HG03175 (cell line): ENCODE data around the gene KRIT1.
A peak's percentile ranks its signal among the peaks of the same experiment; 100 is the strongest.
"Not testable (repeated sequence)": the region's sequence is repeated elsewhere in the genome, so short reads cannot be mapped to it uniquely, and the experiment has no call there.

Experiments used
- ATAC-seq: cut with Tn5 transposase; IDR thresholded peaks from one replicate; pipeline ENCODE4 v1.9.1; 2021; ENCODE audit warnings: mild to moderate bottlenecking, moderate library complexity; ENCODE audit not compliant: unreplicated experiment

KRIT1 gene

GRCh38 chr7:92250603-92251002, 4.9 kb upstream of the KRIT1 start:
- ATAC-seq: no peak

GRCh38 chr7:92246360-92247101, 817 bp upstream of the KRIT1 start:
- peak; percentile 34 for ATAC-seq

- ATAC-seq: peak; percentile 6
Observed at GRCh38 chr7:92244808-92245486, 767 bp downstream of the KRIT1 start.

GRCh38 chr7:92242972-92243371, 2.7 kb downstream of the KRIT1 start:
- ATAC-seq: no peak

GRCh38 chr7:92230547-92230946, 15.2 kb downstream of the KRIT1 start:
- ATAC-seq: no peak

GRCh38 chr7:92228742-92229141, 17.0 kb downstream of the KRIT1 start:
- no peak for ATAC-seq

GRCh38 chr7:92228100-92228499, 17.6 kb downstream of the KRIT1 start:
- no peak for ATAC-seq

- ATAC-seq: no peak
Observed at GRCh38 chr7:92226981-92227380, 18.7 kb downstream of the KRIT1 start.

GRCh38 chr7:92221766-92222165, 23.9 kb downstream of the KRIT1 start:
- ATAC-seq: no peak

- no peak for ATAC-seq
Observed at GRCh38 chr7:92206672-92207071, 39.0 kb downstream of the KRIT1 start.

GRCh38 chr7:92205987-92206386, 39.7 kb downstream of the KRIT1 start:
- no peak for ATAC-seq

- ATAC-seq: no peak
Observed at GRCh38 chr7:92200791-92201190, 44.9 kb downstream of the KRIT1 start.

- ATAC-seq: no peak
Observed at GRCh38 chr7:92192326-92192725, 53.4 kb downstream of the KRIT1 start.

- ATAC-seq: not testable (repeated sequence)
Observed at GRCh38 chr7:92189246-92189645, 56.5 kb downstream of the KRIT1 start.

- ATAC-seq: not testable (repeated sequence)
Observed at GRCh38 chr7:92184294-92184693, 61.4 kb downstream of the KRIT1 start.

- ATAC-seq: peak; percentile 99
Observed at GRCh38 chr7:92178928-92179924, 66.5 kb downstream of the KRIT1 start, which contains the start of gene LRRD1. Gene LRRD1 (minus strand): TSS chr7:92179142. CDS start chr7:92165202, 13,940 bp downstream.

- no peak for ATAC-seq
Observed at GRCh38 chr7:92177362-92177761, 68.4 kb downstream of the KRIT1 start.

- ATAC-seq: not testable (repeated sequence)
Observed at GRCh38 chr7:92169529-92169928, 76.2 kb downstream of the KRIT1 start.

- ATAC-seq: no peak
Observed at GRCh38 chr7:92161271-92161670, 84.4 kb downstream of the KRIT1 start.

GRCh38 chr7:92158660-92159575, 86.8 kb downstream of the KRIT1 start:
- ATAC-seq: peak; percentile 78
